KMS-11 (cell line): Measurements from ENCODE around the gene PDCD1LG2.

Experiments
- H2AFZ ChIP-seq: fragments of 200-600 bp; sonication (generic); 2 replicates; pipeline ENCODE4 v1.6.1; 2016; ENCODE audit warnings: antibody characterized with exemption, mixed run types, low read depth
- H3K27ac ChIP-seq: fragments of 200-600 bp; sonication (generic); 2 replicates; pipeline ENCODE4 v1.6.1; 2016; ENCODE audit warnings: mild to moderate bottlenecking, mixed run types
- H3K27me3 ChIP-seq: fragments of 200-600 bp; sonication (generic); 2 replicates; pipeline ENCODE4 v1.6.1; 2017; ENCODE audit warnings: mild to moderate bottlenecking, low read depth, mixed run types, moderate library complexity; ENCODE audit not compliant: insufficient read depth
- H3K36me3 ChIP-seq: fragments of 200-600 bp; sonication (generic); 2 replicates; pipeline ENCODE4 v1.6.1; 2017; ENCODE audit warnings: mild to moderate bottlenecking, mixed run types; ENCODE audit not compliant: insufficient read depth
- H3K4me1 ChIP-seq: fragments of 200-600 bp; sonication (generic); 2 replicates; pipeline ENCODE4 v1.6.1; 2016; ENCODE audit warnings: mild to moderate bottlenecking, low read depth, mixed run types; ENCODE audit not compliant: poor library complexity, severe bottlenecking
- H3K4me2 ChIP-seq: fragments of 200-600 bp; sonication (generic); 2 replicates; pipeline ENCODE4 v1.7.0; 2016; ENCODE audit warnings: mild to moderate bottlenecking, mixed run types
- H3K4me3 ChIP-seq: fragments of 200-600 bp; sonication (generic); IDR thresholded peaks from 2 replicates; pipeline ENCODE4 v1.6.1; 2017; ENCODE audit warnings: low read depth, low read length, mixed read lengths; ENCODE audit not compliant: insufficient read depth
- H3K79me2 ChIP-seq: fragments of 200-600 bp; sonication (generic); 2 replicates; pipeline ENCODE4 v1.6.1; 2016; ENCODE audit warnings: low read depth, mixed run types; ENCODE audit not compliant: insufficient read depth
- H3K9ac ChIP-seq: fragments of 200-600 bp; sonication (generic); 2 replicates; pipeline ENCODE4 v1.6.1; 2016; ENCODE audit warnings: mild to moderate bottlenecking, mixed run types
- H4K20me1 ChIP-seq: fragments of 200-600 bp; sonication (generic); 2 replicates; pipeline ENCODE4 v1.6.1; 2016; ENCODE audit warnings: mild to moderate bottlenecking, mixed run types; ENCODE audit not compliant: insufficient read depth
- CTCF ChIP-seq: fragments of 200-600 bp; sonication (generic); conservative IDR thresholded peaks from 2 replicates; pipeline ENCODE4 v1.6.1; 2017; ENCODE audit warnings: low read depth, mild to moderate bottlenecking, antibody characterized with exemption, low read length, moderate library complexity, mixed read lengths

The PDCD1LG2 gene

GRCh38 chr9:5485378-5486085 is 24.8 kb upstream of the PDCD1LG2 start:
- H3K4me2 ChIP-seq = no peak overlapping the region
- H3K27ac ChIP-seq = no peak overlapping the region
- H3K9ac ChIP-seq = no peak overlapping the region
- no peak for TF ChIP-seq CTCF
- H3K79me2 ChIP-seq = no peaks in the 10 kb centered on the region
- H3K36me3 ChIP-seq = no peaks in the 10 kb centered on the region
- H2AFZ ChIP-seq = no peak overlapping the region
- no peaks in the 10 kb centered on the region for H3K27me3 ChIP-seq
- no peaks in the 10 kb centered on the region for H4K20me1 ChIP-seq
- H3K4me3 ChIP-seq = no peak overlapping the region
- no peaks in the 10 kb centered on the region for H3K4me1 ChIP-seq

DNA sequence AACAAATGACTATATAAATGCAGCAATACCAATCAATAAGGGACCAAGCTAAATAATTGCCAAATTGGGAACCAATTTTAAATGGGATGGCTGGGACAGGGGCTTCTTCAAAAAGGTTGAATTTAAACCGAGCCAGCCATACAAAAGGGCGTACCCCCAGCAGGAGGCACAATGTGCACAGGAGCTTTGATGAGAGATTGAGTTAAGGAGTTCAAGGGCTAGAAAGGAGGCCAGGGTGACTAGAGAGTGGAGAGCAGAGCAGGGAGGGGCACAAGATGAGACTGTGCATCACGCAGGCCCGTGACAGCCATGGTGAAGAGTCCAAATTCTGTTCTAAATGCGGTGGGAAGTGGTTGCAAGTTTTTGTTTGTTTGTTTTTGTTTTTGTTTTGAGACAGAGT is 23.3 kb upstream of the PDCD1LG2 start:
- no peaks in the 10 kb centered on the region for H3K36me3 ChIP-seq
- no peaks in the 10 kb centered on the region for H3K79me2 ChIP-seq
- H3K27me3 ChIP-seq = no peaks in the 10 kb centered on the region
- no peak overlapping the region for H3K4me2 ChIP-seq
- no peaks in the 10 kb centered on the region for H4K20me1 ChIP-seq
- H3K4me3 ChIP-seq = no peak overlapping the region
- H2AFZ ChIP-seq = no peak overlapping the region
- H3K9ac ChIP-seq = no peak overlapping the region
- no peak for TF ChIP-seq CTCF
- H3K4me1 ChIP-seq = peaks cover 6% of the 10 kb centered on the region
- H3K27ac ChIP-seq = no peak overlapping the region

DNA sequence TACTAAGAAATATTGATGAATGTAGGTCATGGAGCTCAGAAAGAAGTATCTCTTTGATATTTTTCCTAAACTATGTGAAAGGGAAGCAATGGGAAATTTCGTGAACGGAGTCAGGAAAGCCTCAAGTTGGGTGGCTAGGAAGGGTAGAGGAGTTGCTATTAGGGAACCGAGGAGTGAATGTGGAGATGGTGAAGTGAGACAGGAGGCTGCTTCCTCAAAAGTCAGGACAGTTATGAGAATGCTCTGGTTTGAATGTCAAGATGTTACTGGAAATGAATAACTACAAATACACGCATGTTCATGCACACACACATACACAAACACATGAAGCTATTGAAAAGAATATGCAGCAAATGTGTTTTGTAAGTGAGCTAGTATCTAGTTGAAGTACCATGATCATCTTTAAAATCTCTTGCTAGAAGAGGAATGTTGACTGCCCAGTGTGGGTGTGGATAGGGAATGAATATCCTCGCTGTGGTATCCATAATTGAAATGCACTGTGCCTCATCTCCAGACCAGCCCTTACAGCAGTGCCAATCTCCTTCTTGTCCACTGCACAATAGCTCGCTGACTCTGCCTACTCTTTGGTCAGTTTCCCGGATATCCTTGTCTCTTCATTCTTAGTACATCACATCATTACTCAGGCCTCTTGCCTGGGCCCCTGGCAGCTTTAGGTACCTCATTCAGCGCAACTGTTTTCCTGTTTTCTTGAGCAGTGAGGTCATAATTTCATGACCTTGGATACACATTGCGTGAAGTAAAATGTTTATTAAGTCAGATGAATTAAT is 21.9 kb upstream of the PDCD1LG2 start:
- no peak overlapping the region for H3K9ac ChIP-seq

More for the DNA sequence above, 21.9 kb upstream of the PDCD1LG2 start:
- H3K27me3 ChIP-seq = no peaks in the 10 kb centered on the region
- H3K36me3 ChIP-seq = no peaks in the 10 kb centered on the region
- no peak overlapping the region for H3K27ac ChIP-seq
- H2AFZ ChIP-seq = no peak overlapping the region
- no peaks in the 10 kb centered on the region for H4K20me1 ChIP-seq
- H3K4me1 ChIP-seq = peaks cover 20% of the 10 kb centered on the region
- no peaks in the 10 kb centered on the region for H3K79me2 ChIP-seq
- TF ChIP-seq CTCF = no peak
- H3K4me3 ChIP-seq = no peak overlapping the region
- no peak overlapping the region for H3K4me2 ChIP-seq
